PC-3 (cell line): Measurements from ENCODE around the gene RREB1.

Source experiments
- EZH2phosphoT487 ChIP-seq: fragments of 300-600 bp; sonication (generic); IDR thresholded peaks from 2 replicates; pipeline ENCODE4 v1.6.1; 2018; ENCODE audit warnings: mild to moderate bottlenecking, antibody characterized with exemption, low read length, borderline replicate concordance
- TF ChIP-seq, protein P1 (sequence below): fragments of 300-600 bp; sonication (generic); conservative IDR thresholded peaks from 2 replicates; pipeline ENCODE4 v1.5.1; 2017; ENCODE audit warnings: antibody characterized with exemption, low read depth, mild to moderate bottlenecking, low read length

DNA sequence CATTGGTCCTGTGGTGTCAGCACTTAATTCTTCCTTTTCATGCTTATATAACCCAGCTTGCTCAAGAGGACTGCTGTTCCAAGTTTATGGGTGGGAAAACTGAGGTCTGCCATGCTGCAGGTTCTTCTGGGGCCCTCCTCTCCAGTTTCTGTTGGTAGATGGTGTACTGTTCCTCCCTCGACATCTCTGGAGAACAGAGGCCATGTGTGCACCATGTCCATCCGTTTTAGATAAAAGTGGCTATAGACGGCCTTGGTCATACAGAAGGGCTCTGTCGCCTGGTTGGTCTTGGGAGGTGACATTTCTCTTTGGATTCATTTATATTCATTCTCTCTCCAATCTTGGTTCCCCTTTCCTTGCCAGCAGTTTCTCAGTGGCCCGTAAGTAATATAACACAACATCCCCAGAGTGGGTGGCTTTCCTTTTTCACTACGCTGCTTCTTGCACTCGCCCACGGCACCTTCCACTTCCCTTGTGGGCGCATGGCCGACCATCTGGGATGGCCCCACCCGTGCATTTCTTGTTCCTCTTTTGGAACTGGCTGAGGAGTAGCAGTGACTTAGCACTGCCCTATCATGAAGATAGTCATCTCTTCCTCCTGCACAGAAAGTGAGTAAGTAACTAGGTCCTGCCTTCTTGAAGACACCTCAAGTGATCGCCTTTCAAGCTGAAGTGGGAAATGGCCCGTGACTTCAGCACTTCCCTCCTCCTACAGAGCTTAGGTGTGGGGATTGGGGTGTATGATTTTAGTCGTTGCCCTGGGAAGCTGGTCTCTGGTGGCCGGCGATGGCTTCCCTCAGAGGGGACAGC, 94.2 kb downstream of the RREB1 start:
- no peak for TF ChIP-seq EZH2phosphoT487
- TF ChIP-seq, protein P1, sequence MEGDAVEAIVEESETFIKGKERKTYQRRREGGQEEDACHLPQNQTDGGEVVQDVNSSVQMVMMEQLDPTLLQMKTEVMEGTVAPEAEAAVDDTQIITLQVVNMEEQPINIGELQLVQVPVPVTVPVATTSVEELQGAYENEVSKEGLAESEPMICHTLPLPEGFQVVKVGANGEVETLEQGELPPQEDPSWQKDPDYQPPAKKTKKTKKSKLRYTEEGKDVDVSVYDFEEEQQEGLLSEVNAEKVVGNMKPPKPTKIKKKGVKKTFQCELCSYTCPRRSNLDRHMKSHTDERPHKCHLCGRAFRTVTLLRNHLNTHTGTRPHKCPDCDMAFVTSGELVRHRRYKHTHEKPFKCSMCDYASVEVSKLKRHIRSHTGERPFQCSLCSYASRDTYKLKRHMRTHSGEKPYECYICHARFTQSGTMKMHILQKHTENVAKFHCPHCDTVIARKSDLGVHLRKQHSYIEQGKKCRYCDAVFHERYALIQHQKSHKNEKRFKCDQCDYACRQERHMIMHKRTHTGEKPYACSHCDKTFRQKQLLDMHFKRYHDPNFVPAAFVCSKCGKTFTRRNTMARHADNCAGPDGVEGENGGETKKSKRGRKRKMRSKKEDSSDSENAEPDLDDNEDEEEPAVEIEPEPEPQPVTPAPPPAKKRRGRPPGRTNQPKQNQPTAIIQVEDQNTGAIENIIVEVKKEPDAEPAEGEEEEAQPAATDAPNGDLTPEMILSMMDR, result no peak
